GM23248 (cell line): ENCODE data around the gene SFTPB. TPM values are rescaled to one million over a fixed set of nuclear protein-coding genes. Genes with fewer than 3 reads are reported as not detected.
A peak's percentile ranks its signal among the peaks of the same experiment; 100 is the strongest.

Source experiments
- DNase-seq: peaks from one replicate; pipeline ENCODE4 v3.0.0-alpha.2; 2015
- H2AFZ ChIP-seq: fragments of 200-600 bp; sonication (generic); 2 replicates; pipeline ENCODE4 v1.6.1; 2016; ENCODE audit warnings: antibody characterized with exemption
- H3F3A ChIP-seq: fragments of 200-600 bp; sonication (generic); 2 replicates; pipeline ENCODE4 v1.6.1; 2016; ENCODE audit warnings: mild to moderate bottlenecking, antibody characterized with exemption, mixed run types; ENCODE audit not compliant: insufficient read depth
- H3K27ac ChIP-seq: fragments of 200-600 bp; sonication (generic); 2 replicates; pipeline ENCODE4 v1.5.1; 2016; ENCODE audit warnings: mild to moderate bottlenecking
- H3K27me3 ChIP-seq: fragments of 200-600 bp; sonication (generic); replicated peaks from 2 replicates; pipeline ENCODE4 v1.6.1; 2016; ENCODE audit warnings: mild to moderate bottlenecking; ENCODE audit not compliant: insufficient read depth
- H3K36me3 ChIP-seq: fragments of 200-600 bp; sonication (generic); 2 replicates; pipeline ENCODE4 v1.6.1; 2016; ENCODE audit warnings: low read depth, mild to moderate bottlenecking
- H3K4me1 ChIP-seq: fragments of 200-600 bp; sonication (generic); 2 replicates; pipeline ENCODE4 v1.6.1; 2016; ENCODE audit warnings: mild to moderate bottlenecking; ENCODE audit not compliant: insufficient read depth
- H3K4me2 ChIP-seq: fragments of 200-600 bp; sonication (generic); one replicate; pipeline ENCODE4 v1.6.1; 2016; ENCODE audit warnings: mild to moderate bottlenecking; ENCODE audit not compliant: unreplicated experiment
- H3K4me3 ChIP-seq: fragments of 200-600 bp; sonication (generic); 2 replicates; pipeline ENCODE4 v1.5.1; 2016; ENCODE audit warnings: mild to moderate bottlenecking
- H3K79me2 ChIP-seq: fragments of 200-600 bp; sonication (generic); 2 replicates; pipeline ENCODE4 v1.6.1; 2016; ENCODE audit warnings: mild to moderate bottlenecking; ENCODE audit not compliant: insufficient read depth
- H3K9ac ChIP-seq: fragments of 200-600 bp; sonication (generic); 2 replicates; pipeline ENCODE4 v1.6.1; 2016; ENCODE audit warnings: mild to moderate bottlenecking
- H3K9me2 ChIP-seq: fragments of 200-600 bp; sonication (generic); 2 replicates; pipeline ENCODE4 v1.6.1; 2016; ENCODE audit warnings: mixed run types, mild to moderate bottlenecking, moderate library complexity; ENCODE audit not compliant: insufficient read depth
- H3K9me3 ChIP-seq: fragments of 200-600 bp; sonication (generic); one replicate; pipeline ENCODE4 v1.6.1; 2017; ENCODE audit warnings: low read depth
- H4K20me1 ChIP-seq: fragments of 200-600 bp; sonication (generic); 2 replicates; pipeline ENCODE4 v1.6.0; 2016; ENCODE audit not compliant: insufficient read depth
- EZH2 ChIP-seq: fragments of 200-600 bp; sonication (generic); IDR thresholded peaks from 2 replicates; pipeline ENCODE4 v1.6.1; 2018; ENCODE audit warnings: antibody characterized with exemption, mild to moderate bottlenecking; ENCODE audit not compliant: insufficient read depth, poor library complexity, severe bottlenecking
- EZH2phosphoT487 ChIP-seq: fragments of 200-600 bp; sonication (generic); IDR thresholded peaks from 2 replicates; pipeline ENCODE4 v1.6.1; 2018; ENCODE audit warnings: antibody characterized with exemption, moderate library complexity, mild to moderate bottlenecking, low read depth; ENCODE audit not compliant: insufficient read depth
- WGBS, 2 experiments: methylation state at CpG; one replicate each; pipeline ENCODE4 v1.1.6; 2015 to 2017; ENCODE audit warnings: low lambda C conversion rate in 2 of 2, low coverage in 1 of 2; ENCODE audit errors: missing lambda C conversion rate in 2 of 2; 5-methylcytosine and 5-hydroxymethylcytosine counted together
- in situ Hi-C: fragments of 300-500 bp; cut with MboI; formaldehyde crosslinking; loops from 2 replicates; pipeline ENCODE4 v1.15.0; 2020
- polyA plus RNA-seq: library from polyadenylated mRNA; unstranded; fragments of >200 nt; fragmentation: Nextera tagmentation; extraction: Ambion mirVana; gene quantifications from 2 replicates; pipeline ENCODE4 v1.2.1, GENCODE V29; 2016
- total RNA-seq: library from RNA; depleted of rRNA; stranded (reverse); fragments of >200 nt; shearing (Covaris generic); gene quantifications from 2 replicates; pipeline ENCODE4 v1.2.3, GENCODE V29; 2014

Gene SFTPB
- total and polyA plus RNA-seq, 2 experiments from 2014 or later = not detected

DNA sequence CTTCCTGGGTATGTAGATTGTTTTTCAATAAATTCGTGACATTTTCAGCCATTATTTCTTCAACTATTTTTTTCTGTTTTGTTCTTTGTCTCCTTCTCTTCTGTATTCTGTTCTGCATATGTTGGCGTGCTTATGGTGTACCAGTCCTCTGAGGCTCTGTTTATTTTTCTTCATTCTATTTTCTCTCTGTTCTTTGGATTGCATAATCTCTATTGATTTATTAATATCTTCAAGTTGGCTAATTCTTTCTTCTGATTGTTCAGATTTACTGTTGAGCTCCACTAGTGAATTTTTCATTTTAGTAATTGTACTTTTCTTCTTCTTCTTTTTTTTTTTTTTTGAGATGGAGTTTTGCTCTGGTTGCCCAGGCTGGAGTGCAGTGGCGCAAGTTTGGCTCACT lies 36.0 kb upstream of the SFTPB start:
- DNase-seq = no peak
- Histone ChIP-seq H3K9me3 (no peaks in the 10 kb centered on the region), H3K36me3 (no peaks in the 10 kb centered on the region), H3K27me3 (no peaks in the 10 kb centered on the region), H3K4me3 (no peak overlapping the region), H3K9ac (no peak overlapping the region), H3F3A (peaks cover 35% of the 10 kb centered on the region), H3K4me1 (peaks cover 34% of the 10 kb centered on the region), H3K79me2 (no peaks in the 10 kb centered on the region), H4K20me1 (no peaks in the 10 kb centered on the region), H2AFZ (no peak overlapping the region), H3K9me2 (no peaks in the 10 kb centered on the region), H3K27ac (no peak overlapping the region), H3K4me2 (no peak overlapping the region)
- 97 to 100% methylated on average over 2 to 3 of the region's 3 CpGs for WGBS, 2 experiments
- no peak for TF ChIP-seq EZH2phosphoT487
- no peak for TF ChIP-seq EZH2
- in situ Hi-C loops = no loop called here

DNA sequence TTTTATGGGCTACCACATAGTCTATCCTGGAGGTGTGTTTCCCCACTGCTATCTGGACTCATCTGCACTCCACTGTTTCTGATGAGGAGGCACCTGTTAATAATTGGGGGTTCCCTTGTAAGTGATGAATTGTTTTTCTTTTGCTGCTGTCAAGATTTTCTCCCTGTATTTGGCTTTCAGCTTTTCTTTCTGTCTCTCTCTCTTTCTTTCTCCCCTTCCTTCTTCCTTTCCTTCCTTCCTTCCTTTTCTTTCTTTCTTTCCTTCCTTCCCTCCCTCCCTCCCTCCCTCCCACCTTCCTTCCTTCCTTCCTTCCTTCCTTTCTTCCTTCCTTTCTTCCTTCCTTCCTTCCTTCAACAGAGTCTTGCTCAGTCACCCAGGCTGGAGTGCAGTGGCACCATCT lies 35.3 kb upstream of the SFTPB start:
- TF ChIP-seq EZH2phosphoT487 = no peak
- TF ChIP-seq EZH2 = no peak
- H3K79me2 ChIP-seq = no peaks in the 10 kb centered on the region
- DNase-seq = no peak
- H3K9me3 ChIP-seq = no peaks in the 10 kb centered on the region
- no peaks in the 10 kb centered on the region for H3K36me3 ChIP-seq
- H3K4me1 ChIP-seq = peaks cover 34% of the 10 kb centered on the region
- H3F3A ChIP-seq = peaks cover 32% of the 10 kb centered on the region
- H3K27me3 ChIP-seq = no peaks in the 10 kb centered on the region
- no peaks in the 10 kb centered on the region for H3K9me2 ChIP-seq
- no peak overlapping the region for H2AFZ ChIP-seq
- H3K4me2 ChIP-seq = no peak overlapping the region
- in situ Hi-C loops = no loop called here
- no peak overlapping the region for H3K27ac ChIP-seq
- no peaks in the 10 kb centered on the region for H4K20me1 ChIP-seq
- no peak overlapping the region for H3K9ac ChIP-seq
- H3K4me3 ChIP-seq = no peak overlapping the region

DNA sequence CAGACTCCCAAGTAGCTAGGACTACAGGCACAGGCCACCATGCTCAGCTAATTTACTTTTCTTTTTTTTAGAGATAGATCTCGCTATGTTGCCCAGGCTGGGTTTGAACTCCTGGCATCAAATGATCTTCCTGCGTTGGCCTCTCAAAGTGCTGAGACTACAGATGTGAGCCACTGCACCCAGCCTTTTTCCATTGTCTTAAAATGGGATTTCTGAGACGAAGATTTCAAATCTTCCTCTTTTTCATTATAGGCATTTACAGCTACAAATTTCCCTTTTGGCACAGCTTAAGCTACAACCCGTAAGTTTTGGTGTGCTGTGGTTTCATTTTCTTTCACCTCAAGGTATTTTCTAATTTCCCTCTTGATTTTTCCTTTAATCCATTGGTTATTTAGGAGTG lies 34.8 kb upstream of the SFTPB start:
- H3K4me2 ChIP-seq = peak overlapping the region; percentile 61
- no peaks in the 10 kb centered on the region for H3K36me3 ChIP-seq
- no peaks in the 10 kb centered on the region for H3K27me3 ChIP-seq
- DNase-seq = no peak
- H3K4me1 ChIP-seq = peaks cover 34% of the 10 kb centered on the region
- 84 to 88% methylated on average over 4 of the region's 4 CpGs for WGBS, 2 experiments
- peaks cover 32% of the 10 kb centered on the region for H3F3A ChIP-seq
- H3K4me3 ChIP-seq = 0 out of 2 replicates have a peak overlapping the region, but pooled peaks have one; percentile 20
- H3K9me3 ChIP-seq = no peaks in the 10 kb centered on the region
- no peaks in the 10 kb centered on the region for H3K9me2 ChIP-seq
- no peaks in the 10 kb centered on the region for H4K20me1 ChIP-seq
- H3K79me2 ChIP-seq = no peaks in the 10 kb centered on the region
- H3K9ac ChIP-seq = peak overlapping the region; percentile 55
- no peak overlapping the region for H2AFZ ChIP-seq
- in situ Hi-C loops = no loop called here
- TF ChIP-seq EZH2 (no peak), EZH2phosphoT487 (no peak)
- H3K27ac ChIP-seq = peak overlapping the region; percentile 84

DNA sequence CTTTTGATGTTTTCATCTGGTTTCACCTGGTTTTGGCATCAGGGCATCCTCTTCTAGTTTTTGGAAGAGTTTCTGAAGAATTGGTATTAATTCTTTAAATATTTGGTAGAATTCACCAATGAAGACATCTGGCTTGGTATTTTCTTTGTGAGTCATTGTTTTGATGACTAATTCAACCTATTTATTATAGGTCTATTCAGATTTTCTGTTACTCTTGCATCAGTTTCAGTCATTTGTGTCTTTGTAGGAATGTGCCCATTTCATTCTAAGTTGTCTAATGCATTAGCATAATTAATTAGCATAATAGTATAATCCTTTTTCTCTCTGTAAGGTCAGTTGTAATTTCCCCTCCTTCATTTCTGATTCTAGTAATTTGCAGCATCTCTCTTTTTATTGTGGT lies 34.2 kb upstream of the SFTPB start:
- Histone ChIP-seq H3K27me3 (no peaks in the 10 kb centered on the region), H3K4me3 (peak overlapping the region; percentile 20; the same call in 1 of the 2 replicates), H3K79me2 (no peaks in the 10 kb centered on the region), H3K9me2 (no peaks in the 10 kb centered on the region), H3K4me1 (peaks cover 34% of the 10 kb centered on the region), H2AFZ (no peak overlapping the region), H3K9ac (peak overlapping the region; percentile 55), H3K36me3 (no peaks in the 10 kb centered on the region), H3F3A (peaks cover 32% of the 10 kb centered on the region), H4K20me1 (no peaks in the 10 kb centered on the region), H3K4me2 (peak overlapping the region; percentile 61), H3K9me3 (no peaks in the 10 kb centered on the region), H3K27ac (peak overlapping the region; percentile 84)
- TF ChIP-seq EZH2 = no peak
- TF ChIP-seq EZH2phosphoT487 = no peak
- peak; percentile 85 for DNase-seq
- in situ Hi-C loops = no loop called here

DNA sequence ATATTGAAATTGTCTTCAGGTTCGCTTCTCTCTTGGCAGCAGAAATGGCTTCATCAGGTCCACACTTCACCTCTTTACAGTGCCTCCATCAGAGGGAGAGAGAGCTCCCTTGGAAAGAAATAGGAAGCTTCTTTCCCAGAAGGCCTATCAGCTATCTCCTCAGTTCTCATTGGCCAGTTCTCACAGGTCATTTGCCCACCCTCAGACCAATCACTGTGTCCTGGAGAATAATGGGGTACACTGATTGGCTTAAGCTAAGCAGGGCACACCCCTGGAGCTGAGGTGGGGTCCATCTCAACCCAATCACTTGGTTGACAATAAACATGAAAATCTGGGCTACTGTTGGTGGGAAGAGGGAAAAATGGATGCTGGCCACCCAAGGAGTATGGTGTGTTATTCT lies 31.3 kb upstream of the SFTPB start:
- no peak overlapping the region for H3K4me2 ChIP-seq
- 96 to 100% methylated on average over 1 of the region's 1 CpG for WGBS, 2 experiments
- no peak for DNase-seq
- H3K4me1 ChIP-seq = peaks cover 23% of the 10 kb centered on the region
- H3K9me3 ChIP-seq = no peaks in the 10 kb centered on the region
- in situ Hi-C loops = no loop called here
- TF ChIP-seq EZH2phosphoT487 = no peak
- TF ChIP-seq EZH2 = no peak
- H3K36me3 ChIP-seq = no peaks in the 10 kb centered on the region
- H4K20me1 ChIP-seq = no peaks in the 10 kb centered on the region
- no peak overlapping the region for H3K9ac ChIP-seq
- no peaks in the 10 kb centered on the region for H3K9me2 ChIP-seq
- H3K27me3 ChIP-seq = no peaks in the 10 kb centered on the region
- no peak overlapping the region for H2AFZ ChIP-seq
- H3K4me3 ChIP-seq = no peak overlapping the region
- no peak overlapping the region for H3K27ac ChIP-seq
- H3F3A ChIP-seq = peaks cover 22% of the 10 kb centered on the region
- H3K79me2 ChIP-seq = no peaks in the 10 kb centered on the region
